ENCODE results near the gene PALS2.

The PALS2 gene

GRCh38 chr7:24549991-24550390 is 23.3 kb upstream of the PALS2 start:
- TF ChIP-seq CTCF (IDR thresholded peaks at IDR 0.05) = no peak
- no peak overlapping the region for H3K27ac ChIP-seq
- no peak for DNase-seq (ENCODE audit: low spot score)
- H3K4me3 ChIP-seq = no peak overlapping the region

GRCh38 chr7:24555184-24555583 is 18.1 kb upstream of the PALS2 start:
- TF ChIP-seq CTCF (IDR thresholded peaks at IDR 0.05) = no peak
- H3K4me3 ChIP-seq = no peak overlapping the region
- no peak overlapping the region for H3K27ac ChIP-seq
- DNase-seq (ENCODE audit: low spot score) = no peak

GRCh38 chr7:24555719-24556118 is 17.5 kb upstream of the PALS2 start:
- H3K4me3 ChIP-seq = no peak overlapping the region
- DNase-seq (ENCODE audit: low spot score) = no peak
- no peak for TF ChIP-seq CTCF (IDR thresholded peaks at IDR 0.05)
- H3K27ac ChIP-seq = no peak overlapping the region

- no peak overlapping the region for H3K27ac ChIP-seq
- TF ChIP-seq CTCF (IDR thresholded peaks at IDR 0.05) = no peak
- DNase-seq (ENCODE audit: low spot score) = no peak
Observed at GRCh38 chr7:24560772-24561171, 12.5 kb upstream of the PALS2 start.

GRCh38 chr7:24566274-24566673 is 7.0 kb upstream of the PALS2 start:
- no peak for TF ChIP-seq CTCF (IDR thresholded peaks at IDR 0.05)
- no peak for DNase-seq (ENCODE audit: low spot score)
- H3K4me3 ChIP-seq = no peak overlapping the region
- H3K27ac ChIP-seq = no peak overlapping the region

More at GRCh38 chr7:24560772-24561171, 12.5 kb upstream of the PALS2 start:
- H3K4me3 ChIP-seq = no peak overlapping the region

GRCh38 chr7:24570983-24571382 is 2.3 kb upstream of the PALS2 start:
- no peak for DNase-seq (ENCODE audit: low spot score)
- Histone ChIP-seq H3K27ac (no peak overlapping the region), H3K4me3 (no peak overlapping the region)
- TF ChIP-seq CTCF (IDR thresholded peaks at IDR 0.05) = no peak

GRCh38 chr7:24572016-24572392 is 1.2 kb upstream of the PALS2 start:
- peak overlapping the region; percentile 97 for H3K4me3 ChIP-seq
- H3K27ac ChIP-seq = no peak overlapping the region
- no peak for DNase-seq (ENCODE audit: low spot score)
- no peak for TF ChIP-seq CTCF (IDR thresholded peaks at IDR 0.05)
